Muscle layer of colon (tissue), 2 donors: ENCODE results near the gene KRT78.

Experiments
- H3K27ac ChIP-seq: one replicate; pipeline ENCODE4 v1.7.0; 2013; ENCODE audit warnings: low read depth, mild to moderate bottlenecking, low read length, moderate library complexity
- H3K27me3 ChIP-seq, 2 donors: one replicate each; pipeline ENCODE4 v1.7.0; 2013; ENCODE audit warnings: low read length in 2 of 2, mild to moderate bottlenecking in 2 of 2; ENCODE audit not compliant: insufficient read depth in 2 of 2, control insufficient read depth in 1 of 2
- H3K36me3 ChIP-seq: one replicate; pipeline ENCODE4 v1.7.0; 2013; ENCODE audit warnings: mild to moderate bottlenecking, low read length; ENCODE audit not compliant: insufficient read depth
- H3K4me1 ChIP-seq: one replicate; pipeline ENCODE4 v1.7.0; 2013; ENCODE audit warnings: mild to moderate bottlenecking, low read length; ENCODE audit not compliant: insufficient read depth
- H3K4me3 ChIP-seq, 2 donors: one replicate each; pipeline ENCODE4 v1.7.0; 2013; ENCODE audit warnings: low read length in 2 of 2, low read depth in 1 of 2, mild to moderate bottlenecking in 1 of 2, moderate library complexity in 1 of 2
- H3K9ac ChIP-seq: one replicate; pipeline ENCODE4 v1.7.0; 2013; ENCODE audit warnings: low read length
- H3K9me3 ChIP-seq: one replicate; pipeline ENCODE4 v1.7.0; 2013; ENCODE audit warnings: mild to moderate bottlenecking, low read length
- donor health status: abdominal sarcoma.
- donor health status: Adenocarcinoma of cecum.

KRT78 gene

DNA sequence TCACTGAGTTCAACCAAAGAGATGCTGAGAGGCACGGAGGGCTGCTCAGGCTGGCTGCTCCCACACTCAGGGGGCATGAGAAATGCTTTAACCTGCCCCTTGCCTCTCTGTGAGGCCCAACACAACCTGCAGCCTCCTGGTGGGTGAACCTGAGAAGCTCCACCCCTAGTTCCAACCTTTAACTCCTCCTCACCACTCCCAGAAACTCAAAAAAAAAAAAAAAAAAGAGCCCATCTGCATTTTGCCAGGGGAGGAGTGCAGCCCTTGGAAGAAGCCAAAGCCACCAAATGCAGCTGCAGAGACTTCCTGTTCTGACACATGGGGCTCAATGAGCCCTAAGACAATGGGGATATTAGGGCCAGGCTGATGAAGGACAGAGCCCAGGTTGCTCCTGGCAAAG lies 43.8 kb downstream of the KRT78 start:
- Histone ChIP-seq H3K27me3 (no peaks in the 10 kb centered on the region), H3K4me3 (no peak overlapping the region), H3K27ac (no peak overlapping the region), H3K9me3 (no peaks in the 10 kb centered on the region), H3K4me1 (no peaks in the 10 kb centered on the region), H3K36me3 (no peaks in the 10 kb centered on the region), H3K9ac (no peak overlapping the region)

DNA sequence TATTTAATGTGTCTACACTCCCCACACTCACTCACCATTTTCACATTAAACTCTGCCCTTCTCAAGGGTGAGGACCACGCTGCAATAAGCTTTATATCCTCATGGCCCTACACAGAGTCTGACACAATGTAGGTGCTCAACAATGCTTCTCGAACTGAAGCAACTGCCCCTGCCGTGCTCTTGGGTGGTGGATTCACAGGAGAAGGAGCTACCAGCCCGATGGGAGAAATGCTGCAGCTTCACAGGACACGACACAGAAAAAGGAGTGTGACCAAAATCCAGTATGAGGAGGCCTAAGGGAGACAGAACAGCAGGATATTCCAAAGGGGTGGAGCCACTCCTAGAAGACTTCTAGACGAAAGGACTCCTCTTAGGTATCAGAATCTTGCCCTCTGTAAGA lies 46.4 kb downstream of the KRT78 start:
- H3K27ac ChIP-seq, result no peak overlapping the region
- H3K9me3 ChIP-seq, result no peaks in the 10 kb centered on the region
- H3K4me3 ChIP-seq, result no peak overlapping the region
- no peak overlapping the region for H3K9ac ChIP-seq
- no peaks in the 10 kb centered on the region for H3K27me3 ChIP-seq
- H3K36me3 ChIP-seq, result no peaks in the 10 kb centered on the region
- H3K4me1 ChIP-seq, result no peaks in the 10 kb centered on the region

DNA sequence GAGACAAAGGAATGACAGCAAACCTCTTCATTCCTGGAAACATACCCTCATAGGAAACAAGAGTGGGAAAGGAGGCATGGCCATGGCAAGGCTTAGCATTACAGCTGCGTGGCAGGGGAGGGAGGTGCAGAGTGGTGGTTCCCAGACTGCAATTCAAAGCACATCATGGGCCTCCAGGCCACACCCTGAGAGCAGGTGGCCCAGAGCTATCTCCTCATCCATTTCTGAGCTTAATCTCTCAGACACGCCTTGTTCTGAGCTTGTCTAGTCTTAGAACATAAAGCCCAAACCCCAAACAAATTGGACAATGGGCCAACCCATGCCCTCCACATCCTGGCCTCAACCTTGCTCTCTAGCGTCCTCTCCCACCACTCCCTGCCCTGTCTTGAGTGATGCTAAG lies 47.0 kb downstream of the KRT78 start:
- Histone ChIP-seq H3K27me3 (no peaks in the 10 kb centered on the region), H3K4me3 (no peak overlapping the region), H3K27ac (no peak overlapping the region), H3K36me3 (no peaks in the 10 kb centered on the region), H3K9ac (no peak overlapping the region), H3K9me3 (no peaks in the 10 kb centered on the region), H3K4me1 (no peaks in the 10 kb centered on the region)

GRCh38 chr12:52800259-52800917 lies 48.4 kb downstream of the KRT78 start:
- Histone ChIP-seq H3K27me3 (no peaks in the 10 kb centered on the region), H3K4me3 (no peak overlapping the region), H3K4me1 (no peaks in the 10 kb centered on the region), H3K9me3 (no peaks in the 10 kb centered on the region), H3K27ac (no peak overlapping the region), H3K36me3 (no peaks in the 10 kb centered on the region), H3K9ac (no peak overlapping the region)

GRCh38 chr12:52799505-52800211 lies 49.1 kb downstream of the KRT78 start:
- Histone ChIP-seq H3K4me3 (no peak overlapping the region), H3K9ac (no peak overlapping the region), H3K27me3 (no peaks in the 10 kb centered on the region), H3K9me3 (no peaks in the 10 kb centered on the region), H3K27ac (no peak overlapping the region), H3K4me1 (no peaks in the 10 kb centered on the region), H3K36me3 (no peaks in the 10 kb centered on the region)

DNA sequence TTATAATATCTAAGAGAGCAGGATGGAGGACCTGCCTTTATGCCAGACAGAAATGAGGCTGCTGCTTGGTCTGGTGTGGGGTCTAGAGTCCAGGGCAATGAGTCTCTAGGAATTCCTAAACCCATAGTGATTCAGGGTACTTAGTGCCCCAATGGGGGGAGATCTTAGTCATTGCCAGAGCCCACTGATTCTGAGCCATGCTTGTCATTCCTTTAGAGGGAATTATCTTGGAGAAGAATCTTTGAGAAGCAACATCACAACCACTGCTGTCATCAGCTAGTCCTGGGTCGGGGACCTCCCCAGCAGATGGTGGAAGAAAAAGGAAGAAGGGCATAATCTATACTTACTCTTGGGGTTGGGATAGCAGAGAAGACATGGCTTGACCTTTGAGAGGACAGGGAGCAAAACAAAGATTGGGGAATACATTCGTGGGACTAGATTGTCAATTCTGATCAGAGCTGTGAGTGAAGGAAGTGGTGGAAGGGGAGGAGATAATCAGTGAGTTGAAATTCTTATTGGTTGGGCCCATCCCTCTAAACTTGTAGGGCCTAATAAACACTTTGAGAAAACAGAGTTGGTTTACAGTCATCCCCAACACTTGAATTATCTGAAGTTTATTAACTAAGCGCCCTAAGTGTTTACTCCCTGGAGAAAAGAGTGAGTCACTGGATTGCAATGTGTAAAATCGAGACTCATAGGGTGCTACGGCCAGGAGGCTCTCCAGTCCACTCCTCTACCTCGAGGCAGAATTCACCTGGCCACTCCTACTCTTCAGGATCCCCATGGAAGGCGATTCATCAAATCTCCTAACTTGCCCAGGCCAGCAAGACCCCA lies 49.9 kb downstream of the KRT78 start:
- Histone ChIP-seq H3K9me3 (no peaks in the 10 kb centered on the region), H3K9ac (no peak overlapping the region), H3K4me3 (no peak overlapping the region), H3K36me3 (no peaks in the 10 kb centered on the region), H3K27ac (no peak overlapping the region), H3K4me1 (no peaks in the 10 kb centered on the region), H3K27me3 (no peaks in the 10 kb centered on the region)

GRCh38 chr12:52798003-52798670 lies 50.7 kb downstream of the KRT78 start:
- H3K36me3 ChIP-seq, result no peaks in the 10 kb centered on the region
- no peak overlapping the region for H3K27ac ChIP-seq
- H3K4me3 ChIP-seq, result no peak overlapping the region
- H3K9me3 ChIP-seq, result no peaks in the 10 kb centered on the region
- no peaks in the 10 kb centered on the region for H3K4me1 ChIP-seq
- H3K27me3 ChIP-seq, result no peaks in the 10 kb centered on the region
- no peak overlapping the region for H3K9ac ChIP-seq

- no peaks in the 10 kb centered on the region for H3K9me3 ChIP-seq
- no peaks in the 10 kb centered on the region for H3K27me3 ChIP-seq
- no peaks in the 10 kb centered on the region for H3K4me1 ChIP-seq
- no peak overlapping the region for H3K4me3 ChIP-seq
- H3K36me3 ChIP-seq, result no peaks in the 10 kb centered on the region
- no peak overlapping the region for H3K27ac ChIP-seq
- H3K9ac ChIP-seq, result no peak overlapping the region
These were observed 51.3 kb downstream of the KRT78 start for GRCh38 chr12:52797529-52797894.

DNA sequence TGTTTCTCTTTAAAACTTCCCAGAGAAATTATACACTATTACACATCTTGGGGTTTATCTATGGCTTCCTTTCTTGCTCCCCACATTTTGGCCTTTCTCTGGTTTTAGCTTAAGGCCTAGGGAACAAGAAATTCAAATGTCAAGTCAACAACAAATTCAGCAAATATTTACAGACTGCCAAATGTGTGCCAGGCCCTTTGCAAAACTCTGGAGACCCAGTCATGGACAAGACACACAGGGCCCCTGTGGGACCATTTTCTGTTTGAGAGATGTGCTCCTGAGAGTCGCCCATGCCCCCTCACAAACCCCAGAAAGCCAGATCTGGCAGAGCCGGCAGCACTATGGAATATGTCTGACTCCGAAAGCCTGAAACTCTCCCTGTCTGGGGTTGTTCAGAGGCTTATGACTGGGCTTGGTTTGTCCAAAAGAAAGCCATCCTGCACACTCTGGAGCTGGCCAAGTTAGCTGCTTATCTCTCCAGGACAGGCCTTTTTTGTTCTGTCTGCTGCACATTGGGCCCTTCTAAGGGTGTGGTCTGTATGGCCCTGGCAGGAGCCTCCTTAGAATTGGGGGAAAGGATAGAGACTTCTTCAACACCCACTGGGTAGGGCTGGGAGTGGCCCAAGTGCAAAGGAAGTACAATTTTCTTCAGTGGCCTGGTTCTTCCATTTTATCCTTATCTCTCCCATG lies 51.8 kb downstream of the KRT78 start:
- Histone ChIP-seq H3K9me3 (no peaks in the 10 kb centered on the region), H3K27ac (no peak overlapping the region), H3K4me3 (no peak overlapping the region), H3K27me3 (no peaks in the 10 kb centered on the region), H3K9ac (no peak overlapping the region), H3K36me3 (no peaks in the 10 kb centered on the region), H3K4me1 (no peaks in the 10 kb centered on the region)

DNA sequence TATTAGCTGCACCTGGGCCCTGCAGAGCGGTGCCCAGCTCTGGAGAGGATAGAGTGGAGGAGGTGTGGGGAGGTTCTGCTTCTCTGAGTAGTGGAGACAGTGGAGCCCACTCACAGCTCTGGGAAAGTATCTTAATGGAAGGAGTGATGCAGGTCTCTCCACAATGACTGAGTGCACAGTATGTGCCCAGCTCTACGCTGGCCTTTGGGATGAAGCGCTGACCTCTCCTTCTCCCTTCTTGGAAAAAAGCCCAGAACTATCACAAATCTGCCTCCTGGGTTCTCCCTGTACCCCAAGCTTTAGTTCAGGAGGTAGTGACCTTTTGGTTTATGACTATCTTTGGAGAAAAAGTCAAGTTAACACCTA lies 52.4 kb downstream of the KRT78 start:
- Histone ChIP-seq H3K9ac (no peak overlapping the region), H3K4me1 (no peaks in the 10 kb centered on the region), H3K36me3 (no peaks in the 10 kb centered on the region), H3K27ac (no peak overlapping the region), H3K27me3 (peaks cover 0 to under 1% of the 10 kb centered on the region in 2 donors), H3K4me3 (no peak overlapping the region), H3K9me3 (no peaks in the 10 kb centered on the region)
